ENCODE measurements around the gene ACOXL. TPM values are rescaled to one million over a fixed set of nuclear protein-coding genes. Genes with fewer than 3 reads are reported as not detected.

ACOXL gene
- total and polyA plus RNA-seq, 3 donors from 2014 or later: 4.9 to 7.9 (median 5.3) TPM

DNA sequence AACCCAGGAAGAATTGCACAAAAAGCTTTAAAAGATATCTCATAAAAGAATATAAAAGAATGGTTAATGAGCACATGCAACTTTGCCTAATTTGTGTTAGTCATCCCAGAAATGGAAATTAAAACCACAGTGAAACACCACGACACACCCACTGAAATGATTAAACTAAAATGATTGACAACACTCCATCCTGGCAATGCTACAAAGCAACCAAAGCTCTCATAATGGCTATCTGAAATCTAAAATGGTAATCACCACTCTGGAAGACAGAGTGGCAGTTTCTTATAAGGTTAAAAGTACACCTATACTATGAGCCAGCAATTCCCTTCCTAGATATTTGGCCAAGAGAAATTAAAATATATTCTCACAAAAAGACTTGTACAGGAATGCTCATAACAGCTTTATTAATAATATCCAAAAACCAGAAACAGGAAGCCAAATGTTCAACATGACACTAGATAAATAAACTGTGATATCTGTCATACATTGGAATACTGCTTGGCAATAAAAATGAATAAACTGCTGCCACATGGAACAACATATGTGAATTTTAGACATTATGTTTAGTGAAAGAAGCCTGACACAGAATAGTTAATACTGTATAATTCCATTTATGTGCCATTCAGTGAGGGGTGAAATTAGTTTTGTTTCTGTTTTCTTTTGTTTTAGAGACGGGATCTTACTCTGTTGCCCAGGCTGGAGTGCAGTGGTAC lies 283.1 kb downstream of the ACOXL start:
- Histone ChIP-seq H3K36me3 (ENCODE audit: low read depth, missing control alignments) (no peaks in the 10 kb centered on the region), H3K4me3 (no peak overlapping the region), H3K4me1 (no peaks in the 10 kb centered on the region), H3K27ac (no peak overlapping the region), H3K27me3 (no peaks in the 10 kb centered on the region), H3K9me3 (no peaks in the 10 kb centered on the region)
- DNase-seq: no peak
- intact Hi-C loops (cut with DNase I; ENCODE audit: low total_unique reads): no loop called here
- WGBS, 2 donors: 80 to 85% methylated on average over 2 of the region's 2 CpGs
- TF ChIP-seq, protein P1, sequence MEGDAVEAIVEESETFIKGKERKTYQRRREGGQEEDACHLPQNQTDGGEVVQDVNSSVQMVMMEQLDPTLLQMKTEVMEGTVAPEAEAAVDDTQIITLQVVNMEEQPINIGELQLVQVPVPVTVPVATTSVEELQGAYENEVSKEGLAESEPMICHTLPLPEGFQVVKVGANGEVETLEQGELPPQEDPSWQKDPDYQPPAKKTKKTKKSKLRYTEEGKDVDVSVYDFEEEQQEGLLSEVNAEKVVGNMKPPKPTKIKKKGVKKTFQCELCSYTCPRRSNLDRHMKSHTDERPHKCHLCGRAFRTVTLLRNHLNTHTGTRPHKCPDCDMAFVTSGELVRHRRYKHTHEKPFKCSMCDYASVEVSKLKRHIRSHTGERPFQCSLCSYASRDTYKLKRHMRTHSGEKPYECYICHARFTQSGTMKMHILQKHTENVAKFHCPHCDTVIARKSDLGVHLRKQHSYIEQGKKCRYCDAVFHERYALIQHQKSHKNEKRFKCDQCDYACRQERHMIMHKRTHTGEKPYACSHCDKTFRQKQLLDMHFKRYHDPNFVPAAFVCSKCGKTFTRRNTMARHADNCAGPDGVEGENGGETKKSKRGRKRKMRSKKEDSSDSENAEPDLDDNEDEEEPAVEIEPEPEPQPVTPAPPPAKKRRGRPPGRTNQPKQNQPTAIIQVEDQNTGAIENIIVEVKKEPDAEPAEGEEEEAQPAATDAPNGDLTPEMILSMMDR (IDR thresholded peaks at IDR 0.05): no peak

- H3K27me3 ChIP-seq: no peaks in the 10 kb centered on the region
- WGBS, 2 donors: 93 to 97% methylated on average over 4 to 7 of the region's 7 CpGs
- no peak for TF ChIP-seq POLR2A (IDR thresholded peaks at IDR 0.05)
- TF ChIP-seq, protein P1 (IDR thresholded peaks at IDR 0.05): no peak
- no peak for DNase-seq
- H3K4me3 ChIP-seq: no peak overlapping the region
- H3K9me3 ChIP-seq: no peaks in the 10 kb centered on the region
- H3K4me1 ChIP-seq: no peaks in the 10 kb centered on the region
- no peaks in the 10 kb centered on the region for H3K36me3 ChIP-seq (ENCODE audit: low read depth, missing control alignments)
- H3K27ac ChIP-seq: no peak overlapping the region
- intact Hi-C loops (cut with DNase I; ENCODE audit: low total_unique reads): no loop called here
Observed at GRCh38 chr2:111017034-111017622, 284.8 kb downstream of the ACOXL start.

GRCh38 chr2:111017909-111018308 lies 285.5 kb downstream of the ACOXL start:
- WGBS, 2 donors: 78 to 80% methylated on average over 7 of the region's 7 CpGs
- Histone ChIP-seq H3K9me3 (no peaks in the 10 kb centered on the region), H3K4me1 (no peaks in the 10 kb centered on the region), H3K36me3 (ENCODE audit: low read depth, missing control alignments) (no peaks in the 10 kb centered on the region), H3K27me3 (no peaks in the 10 kb centered on the region), H3K4me3 (no peak overlapping the region), H3K27ac (no peak overlapping the region)
- TF ChIP-seq POLR2A (IDR thresholded peaks at IDR 0.05): no peak
- TF ChIP-seq, protein P1 (IDR thresholded peaks at IDR 0.05): no peak
- intact Hi-C loops (cut with DNase I; ENCODE audit: low total_unique reads): no loop called here
- DNase-seq: no peak

DNA sequence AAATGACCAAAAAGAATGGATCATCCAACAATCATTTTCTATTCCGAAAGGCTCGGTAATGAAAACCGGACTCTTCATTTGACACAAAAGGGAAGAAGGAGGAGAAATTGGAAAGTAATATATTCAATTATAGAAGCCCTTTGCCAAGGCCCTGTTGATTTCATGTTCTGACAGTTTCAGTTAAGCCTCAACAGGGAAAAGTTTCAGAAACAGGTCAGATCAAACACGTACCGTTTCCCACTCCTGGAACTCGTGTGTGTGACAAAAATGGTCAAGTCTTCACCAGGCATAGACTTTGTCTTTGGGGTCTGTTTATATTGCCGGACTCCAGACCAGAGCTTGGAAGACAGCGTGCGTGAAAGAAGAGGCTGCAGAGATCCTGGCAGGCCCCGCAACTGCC lies 287.0 kb downstream of the ACOXL start:
- H3K27me3 ChIP-seq: no peaks in the 10 kb centered on the region
- no peak for TF ChIP-seq POLR2A (IDR thresholded peaks at IDR 0.05)
- no peaks in the 10 kb centered on the region for H3K9me3 ChIP-seq
- 88 to 89% methylated on average over 10 of the region's 10 CpGs for WGBS, 2 donors
- no peak overlapping the region for H3K4me3 ChIP-seq
- no peaks in the 10 kb centered on the region for H3K4me1 ChIP-seq
- H3K36me3 ChIP-seq (ENCODE audit: low read depth, missing control alignments): no peaks in the 10 kb centered on the region
- DNase-seq: no peak
- intact Hi-C loops (cut with DNase I; ENCODE audit: low total_unique reads): no loop called here
- H3K27ac ChIP-seq: no peak overlapping the region

- no peaks in the 10 kb centered on the region for H3K4me1 ChIP-seq
- H3K9me3 ChIP-seq: no peaks in the 10 kb centered on the region
- TF ChIP-seq, protein P1 (IDR thresholded peaks at IDR 0.05): no peak
- TF ChIP-seq POLR2A (IDR thresholded peaks at IDR 0.05): no peak
- 91 to 94% methylated on average over 5 to 7 of the region's 7 CpGs for WGBS, 2 donors
- intact Hi-C loops (cut with DNase I; ENCODE audit: low total_unique reads): loop anchor here (5.0 kb wide), 1 partner anchor 235 kb away; no protein-coding TSS in a partner anchor
- DNase-seq: no peak
- H3K27me3 ChIP-seq: no peaks in the 10 kb centered on the region
- no peak overlapping the region for H3K27ac ChIP-seq
- no peak overlapping the region for H3K4me3 ChIP-seq
- H3K36me3 ChIP-seq (ENCODE audit: low read depth, missing control alignments): no peaks in the 10 kb centered on the region
Observed at GRCh38 chr2:111022633-111023032, 290.3 kb downstream of the ACOXL start.

Data from testis (tissue), 3 donors.